ENCODE data around the gene PRX. TPM values are rescaled to one million over a fixed set of nuclear protein-coding genes. Genes with fewer than 3 reads are reported as not detected.
"Not testable (repeated sequence)": the region's sequence is repeated elsewhere in the genome, so short reads cannot be mapped to it uniquely, and the experiment has no call there.

Gene PRX
- total RNA-seq, 1 donor = 2.0 TPM

DNA sequence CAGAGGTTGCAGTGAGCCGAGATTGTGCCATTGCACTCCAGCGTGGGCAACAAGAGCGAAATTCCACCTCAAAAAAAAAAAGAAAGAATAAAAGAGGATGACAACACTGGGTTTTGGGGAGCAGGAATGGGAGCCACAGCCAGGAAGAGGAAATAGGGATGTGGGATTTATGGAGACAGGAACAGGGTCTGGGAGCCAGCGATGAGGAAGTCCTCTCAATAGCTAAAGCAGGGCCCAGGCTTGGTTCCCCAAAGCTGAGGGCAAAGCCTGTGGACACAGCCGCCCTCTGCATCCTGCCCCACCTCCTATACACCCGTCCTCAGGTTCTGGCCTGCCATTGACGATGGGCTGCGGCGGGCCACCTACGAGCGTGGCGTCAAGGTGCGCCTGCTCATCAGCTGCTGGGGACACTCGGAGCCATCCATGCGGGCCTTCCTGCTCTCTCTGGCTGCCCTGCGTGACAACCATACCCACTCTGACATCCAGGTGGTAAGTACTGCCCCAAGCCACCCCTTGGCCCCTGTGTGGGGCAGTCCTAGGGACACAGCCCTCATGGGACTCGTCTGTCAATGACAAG is 36.8 kb downstream of the PRX start:
- TF ChIP-seq, protein P1, sequence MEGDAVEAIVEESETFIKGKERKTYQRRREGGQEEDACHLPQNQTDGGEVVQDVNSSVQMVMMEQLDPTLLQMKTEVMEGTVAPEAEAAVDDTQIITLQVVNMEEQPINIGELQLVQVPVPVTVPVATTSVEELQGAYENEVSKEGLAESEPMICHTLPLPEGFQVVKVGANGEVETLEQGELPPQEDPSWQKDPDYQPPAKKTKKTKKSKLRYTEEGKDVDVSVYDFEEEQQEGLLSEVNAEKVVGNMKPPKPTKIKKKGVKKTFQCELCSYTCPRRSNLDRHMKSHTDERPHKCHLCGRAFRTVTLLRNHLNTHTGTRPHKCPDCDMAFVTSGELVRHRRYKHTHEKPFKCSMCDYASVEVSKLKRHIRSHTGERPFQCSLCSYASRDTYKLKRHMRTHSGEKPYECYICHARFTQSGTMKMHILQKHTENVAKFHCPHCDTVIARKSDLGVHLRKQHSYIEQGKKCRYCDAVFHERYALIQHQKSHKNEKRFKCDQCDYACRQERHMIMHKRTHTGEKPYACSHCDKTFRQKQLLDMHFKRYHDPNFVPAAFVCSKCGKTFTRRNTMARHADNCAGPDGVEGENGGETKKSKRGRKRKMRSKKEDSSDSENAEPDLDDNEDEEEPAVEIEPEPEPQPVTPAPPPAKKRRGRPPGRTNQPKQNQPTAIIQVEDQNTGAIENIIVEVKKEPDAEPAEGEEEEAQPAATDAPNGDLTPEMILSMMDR (IDR thresholded peaks at IDR 0.05; ENCODE audit: insufficient read depth, low read length) = no peak
- no peak overlapping the region for H3K4me3 ChIP-seq (ENCODE audit: low read depth, low read length)
- no peak for DNase-seq (ENCODE audit: low read depth)

DNA sequence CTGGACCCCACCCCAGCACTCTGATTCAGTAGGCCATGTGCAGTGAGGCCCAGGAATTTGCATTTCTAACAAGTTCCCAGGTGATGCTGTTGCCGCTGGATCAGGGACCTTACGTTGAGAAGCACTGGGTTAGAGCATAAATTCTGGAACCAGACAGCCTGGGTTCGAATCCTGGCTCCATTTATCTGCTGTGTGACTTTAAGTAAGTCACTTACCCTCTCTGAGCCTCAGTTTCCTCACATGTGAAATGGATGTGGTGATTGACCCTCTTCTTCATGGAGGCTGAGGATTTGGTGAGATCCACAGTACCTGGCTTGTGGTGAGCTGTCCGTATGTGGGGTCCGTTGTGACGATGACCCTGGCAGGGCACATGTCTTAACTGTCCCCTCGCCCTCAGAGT is 39.1 kb downstream of the PRX start:
- DNase-seq (ENCODE audit: low read depth) = no peak
- no peak overlapping the region for H3K4me3 ChIP-seq (ENCODE audit: low read depth, low read length)
- TF ChIP-seq, protein P1 (IDR thresholded peaks at IDR 0.05; ENCODE audit: insufficient read depth, low read length) = no peak

DNA sequence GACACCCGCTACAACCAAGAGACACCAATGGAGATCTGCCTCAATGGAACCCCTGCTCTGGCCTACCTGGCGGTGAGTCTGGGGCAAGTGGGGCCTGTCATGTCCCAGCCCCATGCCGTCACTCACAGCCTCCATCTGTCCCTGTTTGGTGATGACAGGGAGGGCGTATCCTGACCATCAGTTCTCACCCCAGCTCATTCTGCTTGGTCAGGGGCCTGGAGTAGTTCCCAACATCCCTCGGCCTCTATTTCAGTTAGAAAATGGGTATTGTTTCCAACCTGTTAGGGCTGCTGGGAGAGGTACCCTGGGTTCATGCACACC is 41.4 kb downstream of the PRX start:
- no peak for DNase-seq (ENCODE audit: low read depth)
- TF ChIP-seq, protein P1 (IDR thresholded peaks at IDR 0.05; ENCODE audit: insufficient read depth, low read length) = no peak
- no peak overlapping the region for H3K4me3 ChIP-seq (ENCODE audit: low read depth, low read length)

GRCh38 chr19:40370997-40371801 is 42.0 kb downstream of the PRX start:
- no peak overlapping the region for H3K4me3 ChIP-seq (ENCODE audit: low read depth, low read length)
- DNase-seq (ENCODE audit: low read depth) = no peak
- TF ChIP-seq, protein P1 (IDR thresholded peaks at IDR 0.05; ENCODE audit: insufficient read depth, low read length) = no peak

GRCh38 chr19:40370253-40370652 is 42.9 kb downstream of the PRX start:
- not testable (repeated sequence) for DNase-seq (ENCODE audit: low read depth); H3K4me3 ChIP-seq (ENCODE audit: low read depth, low read length)

GRCh38 chr19:40369797-40370196 is 43.4 kb downstream of the PRX start:
- DNase-seq (ENCODE audit: low read depth) = no peak
- TF ChIP-seq, protein P1 (IDR thresholded peaks at IDR 0.05; ENCODE audit: insufficient read depth, low read length) = no peak
- no peak overlapping the region for H3K4me3 ChIP-seq (ENCODE audit: low read depth, low read length)

- no peak for DNase-seq (ENCODE audit: low read depth)
- no peak overlapping the region for H3K4me3 ChIP-seq (ENCODE audit: low read depth, low read length)
- TF ChIP-seq, protein P1 (IDR thresholded peaks at IDR 0.05; ENCODE audit: insufficient read depth, low read length) = no peak
Measured at GRCh38 chr19:40367577-40368434, 45.4 kb downstream of the PRX start.

Data from fibroblast of the aortic adventitia (primary cell).